Panc1 (cell line): ENCODE results near the gene TCEAL6. TPM values are rescaled to one million over a fixed set of nuclear protein-coding genes. Genes with fewer than 3 reads are reported as not detected.
"Not testable (repeated sequence)": the region's sequence is repeated elsewhere in the genome, so short reads cannot be mapped to it uniquely, and the experiment has no call there.

Experiments
- ATAC-seq: fragments of 200-7000 bp; cut with Tn5 transposase; 2 replicates; pipeline ENCODE4 v1.9.1; 2020; ENCODE audit warnings: mild to moderate bottlenecking, moderate library complexity
- BruUV-seq: library from RNA; stranded (reverse); fragments of 400-500 nt; replicated peaks from 2 replicates; lab custom pipeline; 2021; lab: Mats Ljungman, UMichigan
- CTCF ChIA-PET: fragments of 300-600 bp; sonication (Branson Sonifier 250); formaldehyde crosslinking; loops from one replicate; lab custom pipeline; 2022; ENCODE audit warnings: antibody characterized with exemption; lab: Charles Lee
- POLR2A ChIA-PET: fragments of 300-600 bp; sonication (Branson Sonifier 250); formaldehyde crosslinking; loops from one replicate; lab custom pipeline; 2022; ENCODE audit warnings: antibody characterized with exemption; lab: Charles Lee
- DNase-seq: peaks from one replicate; pipeline ENCODE4 v3.0.0-alpha.2; 2010; ENCODE audit warnings: low read depth, low spot score
- H3K27ac ChIP-seq: 2 replicates; pipeline ENCODE4 v1.5.1; 2011; ENCODE audit warnings: mild to moderate bottlenecking, low read length, inconsistent platforms
- H3K27me3 ChIP-seq: fragments of 200-500 bp; sonication (Bioruptor generic); 2 replicates; pipeline ENCODE4 v1.6.0; 2014; ENCODE audit warnings: low read length, inconsistent platforms; ENCODE audit not compliant: control insufficient read depth, insufficient read depth
- H3K36me3 ChIP-seq: fragments of 200-500 bp; sonication (Bioruptor generic); 2 replicates; pipeline ENCODE4 v1.5.1; 2014; ENCODE audit warnings: inconsistent platforms, mild to moderate bottlenecking, low read length, moderate library complexity; ENCODE audit not compliant: control insufficient read depth, insufficient read depth
- H3K4me1 ChIP-seq: 2 replicates; pipeline ENCODE4 v1.5.1; 2011; ENCODE audit warnings: inconsistent platforms, mild to moderate bottlenecking, low read length, moderate library complexity; ENCODE audit not compliant: control insufficient read depth, insufficient read depth
- H3K4me3 ChIP-seq, 2 experiments: 2 replicates each; pipeline ENCODE4 v1.5.1; 2011 to 2012; ENCODE audit warnings: low read depth in 2 of 2, low read length in 2 of 2, mild to moderate bottlenecking in 2 of 2, inconsistent platforms in 1 of 2, moderate library complexity in 1 of 2
- H3K9me3 ChIP-seq: fragments of 200-500 bp; sonication (Bioruptor generic); 2 replicates; pipeline ENCODE4 v1.5.1; 2014; ENCODE audit warnings: low read depth, mild to moderate bottlenecking, inconsistent platforms, low read length, moderate library complexity; ENCODE audit not compliant: control insufficient read depth, insufficient read depth
- POLR2AphosphoS5 ChIP-seq: IDR thresholded peaks from 2 replicates; pipeline ENCODE4 v1.6.1; 2012; ENCODE audit warnings: mild to moderate bottlenecking, low read depth, low read length, moderate library complexity
- SIN3A ChIP-seq: IDR thresholded peaks from 2 replicates; pipeline ENCODE4 v1.6.1; 2012; ENCODE audit warnings: low read depth, mild to moderate bottlenecking, low read length, moderate library complexity, borderline replicate concordance; ENCODE audit not compliant: insufficient read depth
- TCF7L2 ChIP-seq: IDR thresholded peaks from 2 replicates; pipeline ENCODE4 v1.6.1; 2011; ENCODE audit warnings: mild to moderate bottlenecking, low read depth, low read length, inconsistent platforms
- in situ Hi-C: cut with HindIII; loops from 2 replicates; pipeline ENCODE4 v1.10.0; 2016; ENCODE audit warnings: low sequenced_read_pairs, low pct_unique_long_range_greater_than_20kb
- intact Hi-C: fragments of 100-400 bp; cut with micrococcal nuclease; formaldehyde crosslinking; loops from one replicate; pipeline ENCODE4 v1.10.0; 2022; ENCODE audit not compliant: unreplicated experiment
- total RNA-seq: library from RNA; stranded (reverse); gene quantifications from one replicate; pipeline ENCODE4 v1.2.1, GENCODE V29; 2021; ENCODE audit not compliant: unreplicated experiment
- TF ChIP-seq, protein P1 (sequence below): fragments of 450-650 bp; IDR thresholded peaks from 2 replicates; pipeline ENCODE4 v1.5.1; 2017; ENCODE audit warnings: mild to moderate bottlenecking
- TF ChIP-seq, protein P2 (sequence below), 2 experiments: IDR thresholded peaks; 2 replicates each; pipeline ENCODE4 v1.6.1; 2011 to 2012; ENCODE audit warnings: low read depth in 2 of 2, control low read depth in 1 of 2, low read length in 1 of 2, mild to moderate bottlenecking in 1 of 2, moderate library complexity in 1 of 2; ENCODE audit not compliant: insufficient read depth in 1 of 2

Gene TCEAL6
- total RNA-seq, 1 experiment from 2014 or later, result not detected

DNA sequence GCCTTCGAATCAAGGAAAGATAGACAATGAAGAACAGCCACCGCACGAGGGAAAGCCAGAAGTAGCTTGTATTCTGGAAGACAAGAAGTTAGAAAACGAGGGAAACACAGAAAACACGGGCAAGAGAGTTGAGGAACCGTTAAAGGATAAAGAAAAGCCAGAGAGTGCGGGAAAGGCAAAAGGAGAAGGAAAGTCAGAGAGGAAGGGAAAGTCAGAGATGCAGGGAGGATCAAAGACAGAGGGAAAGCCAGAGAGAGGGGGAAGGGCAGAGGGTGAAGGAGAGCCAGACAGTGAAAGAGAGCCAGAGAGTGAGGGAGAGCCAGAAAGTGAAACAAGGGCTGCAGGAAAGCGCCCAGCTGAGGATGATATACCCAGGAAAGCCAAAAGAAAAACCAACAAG is 15.4 kb downstream of the TCEAL6 start:
- Histone ChIP-seq H3K4me1 (no peaks in the 10 kb centered on the region), H3K36me3 (no peaks in the 10 kb centered on the region), H3K4me3 (no peak overlapping the region), H3K9me3 (no peaks in the 10 kb centered on the region), H3K27me3 (peaks cover 7% of the 10 kb centered on the region; the same call in 1 of the 2 replicates), H3K27ac (no peak overlapping the region)
- in situ Hi-C loops, result no loop called here
- CTCF ChIA-PET, result no interaction called here
- no TSS peak for BruUV-seq
- ATAC-seq (no peak), DNase-seq (no peak)
- TF ChIP-seq, protein P1, sequence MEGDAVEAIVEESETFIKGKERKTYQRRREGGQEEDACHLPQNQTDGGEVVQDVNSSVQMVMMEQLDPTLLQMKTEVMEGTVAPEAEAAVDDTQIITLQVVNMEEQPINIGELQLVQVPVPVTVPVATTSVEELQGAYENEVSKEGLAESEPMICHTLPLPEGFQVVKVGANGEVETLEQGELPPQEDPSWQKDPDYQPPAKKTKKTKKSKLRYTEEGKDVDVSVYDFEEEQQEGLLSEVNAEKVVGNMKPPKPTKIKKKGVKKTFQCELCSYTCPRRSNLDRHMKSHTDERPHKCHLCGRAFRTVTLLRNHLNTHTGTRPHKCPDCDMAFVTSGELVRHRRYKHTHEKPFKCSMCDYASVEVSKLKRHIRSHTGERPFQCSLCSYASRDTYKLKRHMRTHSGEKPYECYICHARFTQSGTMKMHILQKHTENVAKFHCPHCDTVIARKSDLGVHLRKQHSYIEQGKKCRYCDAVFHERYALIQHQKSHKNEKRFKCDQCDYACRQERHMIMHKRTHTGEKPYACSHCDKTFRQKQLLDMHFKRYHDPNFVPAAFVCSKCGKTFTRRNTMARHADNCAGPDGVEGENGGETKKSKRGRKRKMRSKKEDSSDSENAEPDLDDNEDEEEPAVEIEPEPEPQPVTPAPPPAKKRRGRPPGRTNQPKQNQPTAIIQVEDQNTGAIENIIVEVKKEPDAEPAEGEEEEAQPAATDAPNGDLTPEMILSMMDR, result no peak
- TF ChIP-seq SIN3A, result no peak
- TF ChIP-seq, protein P2, sequence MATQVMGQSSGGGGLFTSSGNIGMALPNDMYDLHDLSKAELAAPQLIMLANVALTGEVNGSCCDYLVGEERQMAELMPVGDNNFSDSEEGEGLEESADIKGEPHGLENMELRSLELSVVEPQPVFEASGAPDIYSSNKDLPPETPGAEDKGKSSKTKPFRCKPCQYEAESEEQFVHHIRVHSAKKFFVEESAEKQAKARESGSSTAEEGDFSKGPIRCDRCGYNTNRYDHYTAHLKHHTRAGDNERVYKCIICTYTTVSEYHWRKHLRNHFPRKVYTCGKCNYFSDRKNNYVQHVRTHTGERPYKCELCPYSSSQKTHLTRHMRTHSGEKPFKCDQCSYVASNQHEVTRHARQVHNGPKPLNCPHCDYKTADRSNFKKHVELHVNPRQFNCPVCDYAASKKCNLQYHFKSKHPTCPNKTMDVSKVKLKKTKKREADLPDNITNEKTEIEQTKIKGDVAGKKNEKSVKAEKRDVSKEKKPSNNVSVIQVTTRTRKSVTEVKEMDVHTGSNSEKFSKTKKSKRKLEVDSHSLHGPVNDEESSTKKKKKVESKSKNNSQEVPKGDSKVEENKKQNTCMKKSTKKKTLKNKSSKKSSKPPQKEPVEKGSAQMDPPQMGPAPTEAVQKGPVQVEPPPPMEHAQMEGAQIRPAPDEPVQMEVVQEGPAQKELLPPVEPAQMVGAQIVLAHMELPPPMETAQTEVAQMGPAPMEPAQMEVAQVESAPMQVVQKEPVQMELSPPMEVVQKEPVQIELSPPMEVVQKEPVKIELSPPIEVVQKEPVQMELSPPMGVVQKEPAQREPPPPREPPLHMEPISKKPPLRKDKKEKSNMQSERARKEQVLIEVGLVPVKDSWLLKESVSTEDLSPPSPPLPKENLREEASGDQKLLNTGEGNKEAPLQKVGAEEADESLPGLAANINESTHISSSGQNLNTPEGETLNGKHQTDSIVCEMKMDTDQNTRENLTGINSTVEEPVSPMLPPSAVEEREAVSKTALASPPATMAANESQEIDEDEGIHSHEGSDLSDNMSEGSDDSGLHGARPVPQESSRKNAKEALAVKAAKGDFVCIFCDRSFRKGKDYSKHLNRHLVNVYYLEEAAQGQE (IDR thresholded peaks at IDR 0.05; ENCODE audit: insufficient read depth in 1 of 2, low read depth in 2 of 2, low read length in 1 of 2), result no peak
- TF ChIP-seq POLR2AphosphoS5, result no peak
- TF ChIP-seq TCF7L2, result no peak
- POLR2A ChIA-PET, result no interaction called here
- intact Hi-C loops, result no loop called here

DNA sequence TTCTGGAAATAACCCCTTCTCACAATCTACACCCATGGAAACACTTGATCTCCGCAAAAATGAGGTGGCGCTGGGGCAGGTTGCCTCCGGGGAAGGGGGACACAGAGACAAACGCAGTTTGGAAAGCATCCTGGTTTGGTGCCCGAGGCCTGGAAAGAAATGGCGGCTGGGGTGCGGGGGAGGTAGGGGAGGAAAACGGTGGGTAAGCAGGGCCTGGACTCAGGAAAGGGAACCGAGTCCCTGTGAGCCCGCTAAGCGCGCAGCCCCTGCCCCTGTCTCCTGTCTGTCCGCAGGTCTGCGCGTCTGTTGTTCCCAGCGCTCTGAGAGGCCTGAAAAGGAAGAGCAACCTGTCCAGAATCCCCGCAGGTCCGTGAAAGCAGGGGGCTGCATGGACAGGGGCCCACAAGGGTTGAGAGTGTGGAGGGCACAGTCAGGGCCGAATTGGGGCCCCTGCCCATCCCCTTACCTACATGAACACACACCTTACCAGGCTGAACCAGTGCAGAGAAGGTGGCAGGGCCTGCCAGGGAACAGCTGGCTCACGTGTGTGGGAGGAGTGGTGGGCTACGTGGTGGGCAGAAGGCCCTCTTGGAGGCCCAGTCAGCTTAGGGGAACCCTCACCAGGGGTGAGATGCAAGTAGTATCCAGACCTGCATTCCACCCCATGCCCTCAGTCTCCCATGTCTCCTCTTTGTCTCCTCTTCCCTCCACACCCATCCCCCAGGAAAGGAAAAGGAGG is 16.0 kb downstream of the TCEAL6 start:
- H3K4me3 ChIP-seq, CTCF ChIA-PET, in situ Hi-C loops, H3K27me3 ChIP-seq, BruUV-seq, POLR2A ChIA-PET, H3K27ac ChIP-seq, H3K9me3 ChIP-seq, intact Hi-C loops, H3K36me3 ChIP-seq, H3K4me1 ChIP-seq, DNase-seq: not testable (repeated sequence)
- ATAC-seq, result peak; percentile 45; the same call in 1 of the 2 replicates

DNA sequence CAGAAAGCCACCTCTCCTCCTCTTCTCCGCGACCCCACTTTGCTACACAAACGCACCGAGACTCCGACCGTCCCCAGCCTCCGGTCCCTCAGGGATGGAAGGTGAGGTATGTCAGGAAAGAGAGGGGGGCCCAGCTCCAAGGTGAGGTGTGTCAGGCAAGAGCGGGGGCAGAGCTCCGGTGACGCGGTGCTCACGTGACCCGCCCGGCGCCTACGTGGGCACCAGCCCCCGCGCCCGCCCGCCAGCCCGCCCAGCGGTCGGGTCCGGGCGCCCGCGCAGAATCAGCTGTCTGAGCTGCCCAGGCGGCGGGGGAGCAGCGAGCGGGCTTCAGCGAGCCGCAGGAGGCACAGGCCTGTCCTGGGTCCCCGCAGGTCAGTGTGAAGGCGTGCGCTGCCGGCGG is 16.8 kb downstream of the TCEAL6 start, which contains the start of gene TCEAL2:
TCEAL2 (plus strand) TSS at position 244 of the 400 bp plus-strand sequence. CDS start 1,152 bp downstream, outside the sequence.
- POLR2A ChIA-PET, H3K9me3 ChIP-seq, CTCF ChIA-PET, BruUV-seq, H3K4me3 ChIP-seq, H3K36me3 ChIP-seq, in situ Hi-C loops, ATAC-seq, H3K4me1 ChIP-seq, H3K27me3 ChIP-seq, H3K27ac ChIP-seq, DNase-seq, intact Hi-C loops: not testable (repeated sequence)

DNA sequence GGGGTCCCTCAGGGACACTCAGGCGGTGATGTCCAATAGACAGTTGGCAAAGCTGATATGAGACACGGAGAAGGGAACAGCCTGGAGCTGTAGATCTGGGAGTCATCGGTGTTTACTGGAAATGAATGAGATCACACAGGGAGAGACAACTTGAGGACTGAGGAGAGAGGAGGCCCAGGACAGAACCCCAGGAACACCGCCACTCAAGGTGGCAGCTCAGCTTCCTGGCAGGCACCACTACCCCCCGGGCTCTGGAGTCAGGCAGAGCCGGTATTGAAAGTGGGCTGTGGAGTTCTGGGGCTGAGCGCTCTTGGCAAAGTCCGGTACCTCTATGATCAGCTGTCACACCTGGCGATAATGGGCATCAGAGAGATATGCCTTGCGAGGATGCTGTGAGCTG is 17.3 kb downstream of the TCEAL6 start:
- CTCF ChIA-PET, H3K36me3 ChIP-seq, BruUV-seq, DNase-seq, H3K4me1 ChIP-seq, ATAC-seq, H3K9me3 ChIP-seq, H3K27me3 ChIP-seq, H3K27ac ChIP-seq, intact Hi-C loops, H3K4me3 ChIP-seq, POLR2A ChIA-PET, in situ Hi-C loops: not testable (repeated sequence)
